Stimulated activated CD4-positive, alpha-beta T cell treated with anti-CD3 and anti-CD28 coated beads, Interleukin-1b, Interleukin-23, amount 100 ng/mL, for 24 hours (primary cell): Measurements from ENCODE around the gene PDZD7.
"Not testable (repeated sequence)": the region's sequence is repeated elsewhere in the genome, so short reads cannot be mapped to it uniquely, and the experiment has no call there.

Experiments used
- DNase-seq, 4 experiments: peaks; one replicate each; pipeline ENCODE4 v3.0.0-alpha.2; 2020; ENCODE audit warnings: low read depth in 4 of 4, low spot score in 1 of 4

PDZD7 gene

GRCh38 chr10:101041252-101041761, 10.4 kb upstream of the PDZD7 start:
- peak in 2 of 4 experiments; percentile 38 to 63 for DNase-seq

GRCh38 chr10:101040851-101041250, 9.9 kb upstream of the PDZD7 start:
- no peak for DNase-seq

- no peak for DNase-seq
Observed at GRCh38 chr10:101040061-101040460, 9.1 kb upstream of the PDZD7 start.

GRCh38 chr10:101038484-101038883, 7.6 kb upstream of the PDZD7 start:
- DNase-seq: no peak

- DNase-seq: no peak
Observed at GRCh38 chr10:101036726-101037125, 5.8 kb upstream of the PDZD7 start.

- no peak for DNase-seq
Observed at GRCh38 chr10:101035916-101036702, 5.2 kb upstream of the PDZD7 start.

- DNase-seq: no peak
Observed at GRCh38 chr10:101035314-101035713, 4.4 kb upstream of the PDZD7 start.

- DNase-seq: not testable (repeated sequence)
Observed at GRCh38 chr10:101034404-101034803, 3.5 kb upstream of the PDZD7 start.

GRCh38 chr10:101033276-101033675, 2.3 kb upstream of the PDZD7 start:
- DNase-seq: no peak

GRCh38 chr10:101032637-101033224, 1.8 kb upstream of the PDZD7 start:
- DNase-seq: peak in 2 of 4 experiments; percentile 24 to 48

GRCh38 chr10:101031796-101032636, 1.1 kb upstream of the PDZD7 start:
- DNase-seq: peak; percentile 39 to 59 (median 54)

- DNase-seq: no peak
Observed at GRCh38 chr10:101030496-101031127, 317 bp downstream of the PDZD7 start.

- DNase-seq: no peak
Observed at GRCh38 chr10:101029520-101030295, 1.2 kb downstream of the PDZD7 start.

GRCh38 chr10:101028446-101029337, 2.2 kb downstream of the PDZD7 start:
- DNase-seq: no peak

GRCh38 chr10:101027106-101027720, 3.7 kb downstream of the PDZD7 start:
- no peak for DNase-seq

GRCh38 chr10:101022967-101023705, 7.8 kb downstream of the PDZD7 start:
- no peak for DNase-seq

- no peak for DNase-seq
Observed at GRCh38 chr10:101021692-101022251, 9.2 kb downstream of the PDZD7 start.

GRCh38 chr10:101021239-101021638, 9.7 kb downstream of the PDZD7 start:
- no peak for DNase-seq
